ENCODE measurements around the gene TRMT61A. TPM values are rescaled to one million over a fixed set of nuclear protein-coding genes. Genes with fewer than 3 reads are reported as not detected.
"Not testable (repeated sequence)": the region's sequence is repeated elsewhere in the genome, so short reads cannot be mapped to it uniquely, and the experiment has no call there.

The TRMT61A gene
- polyA plus RNA-seq, 1 donor: 5.6 TPM

- DNase-seq: no peak
Observed at GRCh38 chr14:103508521-103509329, 20.3 kb upstream of the TRMT61A start.

GRCh38 chr14:103509864-103510723 is 18.9 kb upstream of the TRMT61A start:
- DNase-seq: no peak

- no peak for DNase-seq
Observed at GRCh38 chr14:103510724-103511693, 18.0 kb upstream of the TRMT61A start.

- DNase-seq: not testable (repeated sequence)
Observed at GRCh38 chr14:103512180-103512579, 16.8 kb upstream of the TRMT61A start.

GRCh38 chr14:103512701-103513611 is 16.0 kb upstream of the TRMT61A start:
- no peak for DNase-seq

GRCh38 chr14:103514596-103515421 is 14.2 kb upstream of the TRMT61A start:
- no peak for DNase-seq

GRCh38 chr14:103516426-103517173 is 12.4 kb upstream of the TRMT61A start:
- no peak for DNase-seq

- DNase-seq: no peak
Observed at GRCh38 chr14:103517174-103517566, 11.8 kb upstream of the TRMT61A start.

- DNase-seq: no peak
Observed at GRCh38 chr14:103517721-103518421, 11.1 kb upstream of the TRMT61A start.

- DNase-seq: no peak
Observed at GRCh38 chr14:103518422-103519042, 10.5 kb upstream of the TRMT61A start.

- DNase-seq: no peak
Observed at GRCh38 chr14:103519043-103519836, 9.8 kb upstream of the TRMT61A start.

- no peak for DNase-seq
Observed at GRCh38 chr14:103519837-103520212, 9.2 kb upstream of the TRMT61A start.

GRCh38 chr14:103520269-103520656 is 8.7 kb upstream of the TRMT61A start:
- no peak for DNase-seq

- DNase-seq: peak; percentile 71
Observed at GRCh38 chr14:103520657-103521437, 8.1 kb upstream of the TRMT61A start.

- DNase-seq: no peak
Observed at GRCh38 chr14:103521438-103521950, 7.5 kb upstream of the TRMT61A start.

- DNase-seq: no peak
Observed at GRCh38 chr14:103521951-103522563, 6.9 kb upstream of the TRMT61A start.

Measured in left kidney (tissue), 2 donors.